GM12873 (cell line): ENCODE measurements around the gene ZNF24.

ENCODE experiments used
- CTCF ChIP-seq: IDR thresholded peaks from 2 replicates; pipeline ENCODE4 v1.5.1; 2012; ENCODE audit warnings: low read depth, mild to moderate bottlenecking, moderate library complexity, low read length, control low read depth; ENCODE audit not compliant: insufficient read depth; ENCODE audit errors: missing control alignments

Gene ZNF24

GRCh38 chr18:35383136-35383535, 38.9 kb upstream of the ZNF24 start:
- no peak for TF ChIP-seq CTCF

- TF ChIP-seq CTCF = no peak
Observed at GRCh38 chr18:35379421-35379820, 35.2 kb upstream of the ZNF24 start.

- no peak for TF ChIP-seq CTCF
Observed at GRCh38 chr18:35378574-35378896, 34.3 kb upstream of the ZNF24 start.

GRCh38 chr18:35377875-35378573, 33.8 kb upstream of the ZNF24 start:
- TF ChIP-seq CTCF = no peak

- TF ChIP-seq CTCF = no peak
Observed at GRCh38 chr18:35376742-35377695, 32.8 kb upstream of the ZNF24 start, which contains the start of gene ZNF396. Gene ZNF396 (minus strand): TSS chr18:35377337. CDS start chr18:35374292, 3,045 bp downstream.

- TF ChIP-seq CTCF = peak; percentile 12
Observed at GRCh38 chr18:35376393-35376741, 32.1 kb upstream of the ZNF24 start.

GRCh38 chr18:35374708-35375107, 30.5 kb upstream of the ZNF24 start:
- TF ChIP-seq CTCF = no peak
